Right renal pelvis (tissue), 4 donors: ENCODE data around the gene DNAH11. TPM values are rescaled to one million over a fixed set of nuclear protein-coding genes. Genes with fewer than 3 reads are reported as not detected.
"Not testable (repeated sequence)": the region's sequence is repeated elsewhere in the genome, so short reads cannot be mapped to it uniquely, and the experiment has no call there.

Experiments used
- DNase-seq, 4 donors: peaks; one replicate each; pipeline ENCODE4 v3.0.0-alpha.2; 2013; ENCODE audit warnings: low read depth in 4 of 4, low spot score in 3 of 4, missing footprints in 1 of 4
- polyA plus RNA-seq, 4 donors: library from polyadenylated mRNA; unstranded; fragments of 120-200 nt; gene quantifications; one replicate each; pipeline ENCODE4 v1.2.1, GENCODE V29; 2013; ENCODE audit not compliant: insufficient read length in 4 of 4

The DNAH11 gene
- polyA plus RNA-seq, 4 donors, result 1.5 to 2.4 (median 1.9) TPM

DNA sequence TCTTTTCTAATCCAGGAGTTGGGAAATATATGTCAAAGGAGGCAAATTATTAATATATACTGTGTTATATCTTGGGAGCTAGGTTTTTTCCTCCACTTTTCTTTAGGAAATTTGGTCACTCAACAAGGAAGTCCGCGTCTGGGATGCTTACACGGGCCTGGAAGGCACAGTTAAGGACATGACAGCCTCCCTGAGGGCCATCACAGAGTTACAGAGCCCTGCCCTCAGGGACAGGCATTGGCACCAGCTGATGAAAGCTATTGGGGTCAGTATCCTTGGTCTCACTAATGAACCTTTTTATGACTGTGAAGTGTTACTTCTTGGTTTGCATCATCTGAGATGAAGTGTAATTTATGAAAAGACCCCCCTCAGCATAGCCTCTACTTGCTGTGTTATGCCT, 74.7 kb downstream of the DNAH11 start:
- DNase-seq, result no peak

DNA sequence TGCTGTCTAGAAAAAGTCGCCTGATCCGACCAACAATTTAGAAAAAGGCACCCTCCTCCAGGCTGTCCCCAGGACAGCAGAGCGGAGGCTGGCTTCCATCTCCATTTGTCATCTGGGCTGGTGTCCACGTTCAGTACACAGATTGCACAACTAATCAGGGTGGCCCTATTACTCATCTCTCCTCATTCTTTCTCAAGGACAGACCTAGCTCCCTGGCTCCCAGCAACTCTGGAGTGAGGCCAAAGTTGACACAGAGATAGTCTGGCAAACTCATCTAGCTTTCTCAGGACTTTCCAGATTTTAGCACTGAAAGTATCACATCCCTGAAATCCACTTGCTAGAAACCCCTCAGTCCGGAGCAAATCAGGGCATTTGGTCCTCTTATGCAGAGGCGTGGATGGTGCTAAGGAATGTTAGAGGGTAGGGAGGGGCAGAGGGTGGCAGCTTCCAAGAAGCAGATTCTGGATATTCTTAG, 75.1 kb downstream of the DNAH11 start:
- DNase-seq, result no peak

DNA sequence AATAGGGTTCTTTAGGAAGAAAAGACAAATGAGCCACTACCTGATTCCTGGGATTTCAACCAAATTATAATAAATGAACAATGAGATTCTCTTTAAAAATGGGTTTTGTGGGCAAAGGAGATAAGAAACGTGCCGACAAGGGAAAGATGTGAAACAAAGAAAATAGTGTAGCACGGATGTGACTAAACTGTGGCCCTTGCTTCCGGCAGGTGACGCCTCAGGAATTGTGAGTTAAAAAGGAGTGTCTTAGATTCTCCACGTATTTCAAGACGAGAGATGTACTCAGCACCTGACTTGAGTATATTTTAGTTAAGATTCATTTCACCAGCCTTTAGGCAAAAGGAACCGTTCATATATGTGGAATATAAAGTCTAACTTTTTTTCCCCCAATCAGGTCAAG, 75.9 kb downstream of the DNAH11 start:
- DNase-seq, result no peak

DNA sequence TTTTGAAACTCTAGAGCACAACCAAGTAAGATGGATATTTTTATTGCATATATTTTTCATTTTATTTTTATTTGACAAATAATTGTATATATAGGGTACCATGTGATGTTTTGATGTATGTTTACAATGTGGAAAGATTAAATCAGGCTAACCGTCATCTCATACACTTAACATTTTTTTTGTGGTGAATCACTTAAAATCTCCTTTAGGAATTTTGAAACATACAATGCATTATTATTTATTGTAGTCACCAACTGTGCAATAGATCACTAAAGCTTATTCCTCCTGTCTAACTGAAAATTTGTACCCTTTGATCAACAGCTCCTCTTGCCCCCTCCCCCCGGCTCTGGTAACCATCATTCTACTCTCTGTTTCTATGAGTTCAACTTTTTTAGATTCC, 77.2 kb downstream of the DNAH11 start:
- DNase-seq, result no peak

DNA sequence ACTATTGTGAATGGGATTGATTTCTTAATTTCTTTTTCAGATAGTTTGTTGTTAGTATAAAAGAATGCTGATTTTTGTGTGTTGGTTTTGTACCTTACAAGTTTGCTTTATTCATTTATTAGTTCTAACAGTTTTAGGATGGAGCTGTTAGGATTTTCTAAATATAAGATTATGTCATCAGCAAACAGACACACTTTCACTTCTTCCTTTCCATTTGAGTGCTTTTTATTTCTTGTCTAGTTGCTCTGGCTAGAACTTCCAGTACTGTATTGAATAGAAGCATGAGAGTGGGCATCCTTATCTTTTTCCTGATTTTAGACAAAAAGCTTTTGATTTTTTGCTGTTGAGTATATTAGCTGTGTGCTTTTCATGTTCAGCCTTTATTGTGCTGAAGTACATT, 81.5 kb downstream of the DNAH11 start:
- no peak for DNase-seq

DNA sequence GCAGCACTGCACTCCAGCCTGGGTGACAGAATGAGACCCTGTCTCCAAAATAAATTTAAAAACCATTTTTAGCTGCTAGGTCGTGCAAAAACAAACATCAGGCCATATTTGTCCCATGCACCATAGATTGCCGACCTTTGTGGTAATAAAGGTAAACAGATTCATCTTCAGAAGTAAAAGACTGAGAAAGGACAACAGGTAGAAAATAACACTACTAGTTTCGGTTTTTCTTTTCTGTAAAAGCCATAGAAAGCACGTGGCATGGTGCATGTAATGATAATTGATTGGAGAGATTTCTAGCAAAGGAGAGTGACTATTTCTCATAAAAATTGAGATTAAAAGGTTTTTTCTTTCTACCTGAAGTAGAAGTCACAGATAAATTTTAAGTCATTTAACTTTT, 93.9 kb downstream of the DNAH11 start:
- DNase-seq, result no peak

DNA sequence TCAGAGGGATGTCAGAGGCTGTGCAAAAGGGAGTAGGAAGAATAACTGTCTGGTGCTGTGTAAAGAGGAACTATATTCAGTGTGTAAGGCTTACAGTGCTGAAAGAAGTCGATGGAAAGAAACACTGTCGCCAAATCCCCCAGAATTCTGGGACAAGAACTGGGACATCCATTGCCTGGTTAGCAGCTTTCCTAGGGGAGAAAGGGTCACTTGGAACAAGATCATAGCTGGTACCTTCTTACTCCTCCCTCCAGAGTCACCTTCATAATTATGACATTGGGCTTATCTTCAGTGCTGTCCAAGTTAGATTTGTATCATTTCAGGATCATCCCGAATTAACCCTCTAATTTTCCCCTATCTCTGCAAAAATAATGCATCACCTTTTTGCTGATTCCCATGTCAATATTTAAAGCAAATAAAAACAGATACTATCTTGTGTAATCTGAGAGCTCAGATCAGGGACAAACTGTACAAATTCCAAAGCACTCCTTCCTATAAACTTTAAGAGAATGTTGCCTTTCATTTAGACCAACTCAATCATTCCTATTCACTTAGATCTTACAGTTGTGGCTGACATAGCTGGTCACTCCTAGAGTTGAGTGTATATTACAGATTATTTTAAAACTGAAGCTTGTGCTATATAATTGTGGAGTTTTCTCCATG, 96.5 kb downstream of the DNAH11 start:
- DNase-seq, result no peak

DNA sequence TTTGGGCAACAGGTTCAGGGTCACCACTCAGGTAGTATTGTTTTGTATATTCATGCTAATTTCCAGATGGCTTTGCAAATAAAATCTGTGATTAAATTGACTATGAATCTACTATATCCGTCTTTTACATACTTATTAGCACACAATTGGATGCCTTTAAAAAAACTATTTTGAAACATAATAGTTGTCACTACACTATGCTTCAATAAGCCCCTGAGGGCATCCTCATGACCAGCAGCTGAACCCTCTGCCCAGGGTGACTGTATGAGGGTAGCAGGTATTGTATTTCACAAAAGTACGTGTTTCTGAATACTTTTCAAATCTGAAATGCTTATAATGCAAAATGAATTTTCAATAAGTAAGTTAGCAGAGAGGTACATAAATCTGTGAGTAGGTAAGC, 97.3 kb downstream of the DNAH11 start:
- DNase-seq, result no peak

DNA sequence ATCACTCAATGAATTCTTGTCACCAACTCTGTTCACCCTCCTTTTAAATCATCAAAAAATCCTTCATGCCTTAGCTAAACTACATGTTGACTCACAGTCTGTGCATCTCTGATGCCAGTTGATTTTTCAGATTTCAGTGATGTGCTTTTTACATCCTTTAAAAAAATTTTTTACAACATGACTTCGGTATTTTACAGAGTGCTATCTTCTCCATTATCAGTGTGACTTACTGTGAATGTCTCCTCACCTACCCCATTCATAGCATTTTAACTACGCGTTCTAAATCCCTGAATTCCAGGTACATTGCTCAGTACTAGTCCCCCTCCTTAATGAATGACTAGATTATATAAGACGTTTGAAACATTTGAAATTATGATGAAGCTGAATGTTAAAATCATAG, 98.7 kb downstream of the DNAH11 start:
- DNase-seq, result no peak

DNA sequence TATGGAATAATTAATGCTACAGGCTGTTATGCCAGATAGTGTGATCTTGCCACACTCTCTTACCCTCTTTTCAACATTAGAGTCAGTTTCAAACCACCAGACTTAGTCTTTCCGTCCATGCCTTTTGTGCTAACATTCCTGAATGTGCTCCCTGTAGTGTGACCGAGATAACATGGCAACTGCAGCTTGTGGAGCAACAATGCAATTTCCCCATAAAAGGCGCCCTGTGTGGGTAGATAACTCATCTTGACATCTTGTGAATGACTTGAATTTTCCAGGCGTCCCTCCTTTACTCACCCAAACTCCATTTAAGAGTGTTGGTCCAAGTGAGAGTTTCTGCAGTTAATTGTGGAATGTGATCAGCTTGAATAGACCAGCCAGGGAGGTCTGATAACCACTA, 99.6 kb downstream of the DNAH11 start:
- DNase-seq, result peak in 1 of 4 donors; percentile 0

DNA sequence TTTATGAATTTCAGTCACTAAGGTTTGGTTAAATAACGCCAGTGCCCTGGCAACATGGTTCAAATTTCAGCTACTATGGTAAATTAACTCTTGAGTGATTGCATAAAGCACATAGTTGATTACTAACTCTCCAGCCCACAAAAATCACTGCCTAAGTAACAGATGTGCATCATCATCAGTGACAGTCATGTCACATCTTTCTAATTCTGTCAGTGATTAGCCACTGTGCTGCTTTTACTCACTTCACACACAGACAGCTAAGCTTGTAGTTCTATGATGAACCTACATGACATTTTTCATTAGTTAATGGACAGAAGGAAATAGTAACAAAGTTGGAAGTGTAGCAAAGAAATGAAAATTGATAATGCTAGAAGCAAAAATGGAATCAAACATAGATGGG, 108.9 kb downstream of the DNAH11 start:
- no peak for DNase-seq

DNA sequence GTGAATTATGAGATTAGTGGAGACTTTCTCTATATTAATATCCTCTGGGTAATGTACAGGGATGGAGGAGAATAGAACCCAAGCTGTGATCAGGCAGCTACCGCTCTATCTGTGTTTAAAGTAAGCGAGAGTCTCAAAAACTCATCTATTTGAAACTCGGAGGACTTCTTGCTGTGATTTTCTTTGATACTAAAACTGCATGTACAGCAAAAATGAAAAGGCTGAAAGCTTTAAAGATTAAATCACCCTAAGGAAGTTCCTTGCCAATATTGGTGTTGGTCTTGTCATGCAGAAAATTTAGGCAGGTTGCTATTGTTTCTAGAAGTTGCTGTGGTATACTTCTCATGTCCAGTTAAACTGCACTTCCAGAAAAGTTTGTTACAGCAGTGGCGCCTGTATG, 110.8 kb downstream of the DNAH11 start:
- DNase-seq, result no peak

DNA sequence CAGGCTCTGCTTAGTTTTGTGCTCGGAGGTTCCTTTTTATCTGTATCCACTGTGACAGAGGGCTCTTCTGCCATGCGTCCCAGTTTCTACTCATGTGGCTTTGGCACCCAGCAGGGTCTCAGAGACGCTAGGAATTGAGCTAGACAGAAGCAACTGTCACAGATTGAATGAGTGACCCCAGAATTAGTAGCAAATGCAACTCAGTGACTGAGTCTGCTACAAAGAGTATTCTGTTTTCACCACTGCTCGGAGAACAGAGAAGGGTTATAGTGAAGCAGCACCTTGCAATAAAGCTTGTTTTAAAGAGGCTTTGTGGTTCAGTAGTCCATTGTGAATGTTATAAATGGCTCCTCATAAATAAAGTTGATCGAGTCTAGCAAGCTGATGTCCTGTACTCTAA, 113.2 kb downstream of the DNAH11 start:
- DNase-seq, result no peak

DNA sequence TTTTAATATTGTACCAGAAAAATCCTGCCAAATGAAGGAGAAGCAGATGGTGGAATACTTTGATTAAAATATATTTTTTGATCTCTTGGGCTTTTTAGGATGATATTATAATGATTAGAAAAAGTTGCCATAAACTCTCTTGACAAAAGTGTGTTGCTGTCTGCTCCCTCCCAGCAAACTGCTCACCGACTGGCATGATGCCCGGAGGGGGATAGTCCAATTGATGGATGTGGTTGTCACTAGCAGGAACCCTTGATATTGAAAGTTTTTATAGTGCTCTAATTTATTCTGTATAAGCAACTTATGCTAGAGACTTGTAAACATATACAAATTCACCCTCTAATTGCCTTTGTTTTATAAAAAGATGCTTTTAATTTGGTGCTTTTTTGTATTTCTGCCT, 114.0 kb downstream of the DNAH11 start:
- no peak for DNase-seq

DNA sequence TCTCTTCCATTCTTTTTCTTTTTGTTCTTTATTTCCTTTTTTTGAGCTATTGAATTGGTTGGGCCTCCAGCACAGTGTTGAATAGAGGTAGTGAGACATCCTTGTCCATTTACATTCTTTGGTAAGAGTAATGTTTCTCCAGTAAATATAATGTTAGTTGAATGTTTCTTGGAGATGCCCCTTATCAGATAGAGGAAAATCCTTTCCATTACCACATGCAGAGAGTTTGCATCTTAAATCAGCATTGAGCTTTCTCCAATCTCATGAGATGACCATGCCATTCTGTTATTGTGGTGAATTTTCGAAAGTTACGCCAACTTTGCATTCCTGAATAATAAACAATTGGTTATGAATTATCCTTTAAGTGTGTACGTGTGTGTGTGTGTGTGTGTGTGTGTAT, 127.7 kb downstream of the DNAH11 start:
- DNase-seq, result no peak

DNA sequence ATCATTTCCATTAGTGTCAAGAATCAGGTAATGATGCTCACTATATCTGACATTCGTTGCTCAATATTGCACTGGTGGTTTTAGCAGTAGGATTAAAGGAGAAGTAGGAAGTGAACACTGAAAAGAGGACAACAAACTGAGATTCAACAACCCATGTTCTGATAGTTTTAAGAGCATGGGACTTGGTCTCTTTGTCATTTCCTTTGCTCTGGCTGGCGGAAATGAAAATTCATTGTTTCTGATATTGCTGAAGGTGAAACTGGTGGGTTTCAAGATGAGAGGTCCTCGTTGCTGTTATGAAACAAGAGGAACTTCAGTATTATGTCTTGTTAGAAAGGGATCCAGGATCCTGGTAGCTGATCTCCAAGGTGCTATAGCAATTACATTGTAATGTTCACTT, 129.0 kb downstream of the DNAH11 start:
- no peak for DNase-seq

DNA sequence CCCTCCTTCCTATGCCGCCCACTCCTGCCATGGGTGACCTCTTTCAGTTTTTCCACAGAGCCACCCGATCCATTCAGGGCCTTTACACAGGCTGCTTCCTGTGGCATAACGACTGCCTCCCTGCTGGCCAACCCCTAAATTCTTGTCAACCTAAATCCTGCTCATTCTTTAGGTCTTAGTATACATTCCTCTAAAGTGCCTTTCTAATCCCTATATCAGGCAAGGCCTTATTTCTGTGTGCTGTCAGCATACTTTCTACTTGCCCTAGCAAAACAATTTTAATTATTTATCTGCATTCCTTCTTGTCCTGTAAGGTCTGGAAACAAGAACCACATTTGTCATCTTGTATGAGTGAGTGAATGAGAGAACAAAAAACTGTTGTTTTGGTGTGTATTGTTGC, 132.4 kb downstream of the DNAH11 start:
- DNase-seq, result no peak

DNA sequence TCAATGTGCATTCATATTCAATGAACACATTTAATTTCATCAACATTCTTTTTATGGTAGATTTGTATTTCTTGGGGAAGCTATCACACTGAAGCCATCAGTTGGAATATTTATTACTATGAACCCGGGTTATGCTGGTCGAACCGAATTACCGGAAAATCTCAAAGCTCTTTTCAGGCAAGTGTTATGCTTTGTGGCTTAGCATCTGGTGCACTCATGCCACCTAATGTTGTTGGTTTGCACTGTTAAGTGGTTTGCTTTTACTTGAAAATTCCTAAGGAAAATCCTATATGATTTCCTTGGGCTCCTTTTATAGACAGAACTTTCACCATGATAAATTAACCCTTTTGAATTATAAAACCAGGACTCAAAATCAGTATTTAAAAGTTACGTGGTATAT, 147.9 kb downstream of the DNAH11 start:
- no peak for DNase-seq

DNA sequence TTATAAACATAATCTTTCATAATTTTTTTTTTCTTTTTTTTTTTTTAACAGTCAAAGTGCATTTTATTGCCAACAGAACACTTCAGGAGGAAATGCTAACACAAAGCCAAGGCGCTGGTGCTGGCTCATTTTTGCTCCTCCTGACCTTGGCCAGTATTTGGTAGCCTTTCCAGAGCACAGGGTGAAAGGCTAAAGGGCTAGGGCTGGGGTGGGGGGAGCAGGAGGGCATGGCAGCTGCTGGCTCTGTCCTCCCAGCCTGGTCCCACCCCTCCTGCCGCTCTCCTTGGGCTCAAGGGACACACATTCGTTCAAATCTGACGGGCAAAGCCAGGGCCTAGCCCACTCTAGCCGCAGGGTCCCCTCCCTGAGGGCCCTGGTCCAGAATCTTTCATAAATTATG, 148.3 kb downstream of the DNAH11 start:
- DNase-seq, result not testable (repeated sequence)

DNA sequence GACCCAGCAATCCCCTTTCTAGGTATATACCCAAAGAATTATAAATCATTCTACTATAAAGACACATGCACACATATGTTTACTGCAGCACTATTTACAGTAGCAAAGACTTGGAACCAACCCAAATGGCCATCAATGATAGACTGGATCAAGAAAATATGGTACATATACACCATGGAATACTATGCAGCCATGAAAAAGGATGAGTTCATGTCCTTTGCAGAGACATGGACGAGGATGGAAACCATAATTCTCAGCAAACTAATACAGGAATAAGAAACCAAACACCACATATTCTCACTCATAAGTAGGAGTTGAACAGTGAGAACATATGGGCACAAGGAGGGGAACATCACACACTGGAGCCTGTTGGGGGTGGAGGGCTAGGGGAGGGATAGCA, 157.7 kb downstream of the DNAH11 start:
- DNase-seq, result not testable (repeated sequence)

DNA sequence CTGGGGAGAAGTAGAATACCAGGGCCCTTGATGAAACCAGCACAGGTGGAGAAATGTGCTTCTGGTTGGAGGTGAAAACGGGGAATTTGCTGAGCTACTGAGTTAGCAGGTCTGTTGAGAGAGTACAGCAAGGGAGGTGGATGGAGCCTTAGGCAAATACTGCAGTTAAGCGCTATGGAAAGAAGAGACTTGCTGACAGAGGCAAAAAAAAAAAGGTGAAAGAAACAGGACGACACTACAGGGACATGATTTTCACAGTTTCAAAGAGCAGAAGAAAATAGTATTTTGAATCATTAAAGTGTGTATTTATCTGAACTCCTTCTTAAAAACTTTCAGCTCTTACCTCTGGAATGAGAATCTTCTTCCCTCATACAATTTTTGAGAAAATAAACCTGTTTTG, 159.5 kb downstream of the DNAH11 start:
- DNase-seq, result no peak

DNA sequence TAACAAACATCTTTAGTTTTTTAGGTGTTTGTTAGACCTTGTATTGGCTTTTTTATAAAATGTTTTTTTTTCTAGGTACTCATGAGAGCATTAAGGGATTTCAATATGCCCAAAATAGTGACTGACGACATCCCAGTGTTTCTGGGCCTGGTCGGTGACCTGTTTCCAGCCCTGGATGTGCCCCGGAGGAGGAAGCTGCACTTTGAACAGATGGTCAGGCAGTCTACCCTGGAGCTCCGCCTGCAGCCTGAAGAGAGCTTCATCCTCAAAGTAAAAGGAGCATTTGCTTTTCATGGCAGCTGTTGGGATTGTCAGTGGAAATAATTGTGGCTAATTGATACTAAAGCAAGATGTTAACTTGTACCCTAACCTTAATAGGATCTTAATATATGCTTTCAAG, 161.5 kb downstream of the DNAH11 start:
- no peak for DNase-seq

DNA sequence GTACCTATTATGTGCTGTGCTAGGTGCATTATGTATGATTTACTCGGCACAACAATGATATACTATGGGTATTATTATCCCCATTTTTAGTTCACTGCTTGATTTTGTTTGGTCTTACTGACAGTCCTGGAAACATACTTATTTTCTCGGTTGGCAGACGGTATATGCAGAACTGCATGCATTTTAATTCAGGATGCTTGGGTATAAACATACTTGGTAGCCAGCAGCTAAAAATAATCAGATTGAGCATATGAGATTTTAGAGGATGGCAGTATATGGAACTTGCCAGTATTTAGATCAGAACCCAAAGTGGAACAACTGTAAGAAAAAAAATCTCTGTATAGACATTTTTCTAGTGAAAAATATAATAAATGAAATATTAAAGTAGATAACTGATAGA, 163.3 kb downstream of the DNAH11 start:
- no peak for DNase-seq
